ENCODE results near the gene ZBTB47. TPM values are rescaled to one million over a fixed set of nuclear protein-coding genes. Genes with fewer than 3 reads are reported as not detected.

ZBTB47 gene
- total RNA-seq, 1 experiment from 2014 or later: 8.1 TPM

DNA sequence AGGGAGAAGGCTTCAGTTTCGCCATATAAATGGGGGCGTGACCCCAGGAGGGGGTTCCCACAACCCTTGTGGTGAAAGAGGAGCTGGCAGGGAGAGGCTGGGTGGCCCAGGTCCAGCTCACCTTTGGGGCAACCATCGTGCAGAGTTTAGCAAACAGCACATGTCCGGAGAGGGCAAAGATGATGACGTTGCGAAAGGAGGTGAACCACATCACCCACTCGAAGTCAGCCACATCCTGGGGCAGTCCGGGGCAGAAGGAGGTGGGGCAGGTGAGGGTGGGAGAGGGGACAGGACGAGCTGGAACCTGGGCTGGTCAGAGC is 45.4 kb downstream of the ZBTB47 start:
- ChIA-PET CTCF (no interaction called here), POLR2A (ENCODE audit: unreplicated experiment) (no interaction called here)
- no peaks in the 10 kb centered on the region for H3K36me3 ChIP-seq (ENCODE audit: low read depth)
- no peaks in the 10 kb centered on the region for H3K79me2 ChIP-seq (ENCODE audit: low read depth)
- H3K4me2 ChIP-seq: no peak overlapping the region
- no peaks in the 10 kb centered on the region for H3K4me1 ChIP-seq (replicated peaks; ENCODE audit: insufficient read depth)
- no peak for TF ChIP-seq EZH2 (IDR thresholded peaks at IDR 0.05; ENCODE audit: low read depth)
- TF ChIP-seq CTCF (conservative IDR thresholded peaks at IDR 0.05): no peak
- peaks cover 34% of the 10 kb centered on the region for H3K27me3 ChIP-seq (ENCODE audit: insufficient read depth, low read depth)
- no peak overlapping the region for H3K4me3 ChIP-seq
- BruUV-seq (replicated peaks): no TSS peak
- no peaks in the 10 kb centered on the region for H3K9me3 ChIP-seq (ENCODE audit: insufficient read depth, low read depth)
- no peak for DNase-seq
- intact Hi-C loops (cut with micrococcal nuclease; ENCODE audit: unreplicated experiment): no loop called here
- no peaks in the 10 kb centered on the region for H3F3A ChIP-seq (ENCODE audit: insufficient read depth, low read depth)
- no peak overlapping the region for H3K27ac ChIP-seq
- no peaks in the 10 kb centered on the region for H4K20me1 ChIP-seq (ENCODE audit: insufficient read depth)
- H2AFZ ChIP-seq: no peak overlapping the region
- H3K9me2 ChIP-seq (ENCODE audit: insufficient read depth): no peaks in the 10 kb centered on the region

DNA sequence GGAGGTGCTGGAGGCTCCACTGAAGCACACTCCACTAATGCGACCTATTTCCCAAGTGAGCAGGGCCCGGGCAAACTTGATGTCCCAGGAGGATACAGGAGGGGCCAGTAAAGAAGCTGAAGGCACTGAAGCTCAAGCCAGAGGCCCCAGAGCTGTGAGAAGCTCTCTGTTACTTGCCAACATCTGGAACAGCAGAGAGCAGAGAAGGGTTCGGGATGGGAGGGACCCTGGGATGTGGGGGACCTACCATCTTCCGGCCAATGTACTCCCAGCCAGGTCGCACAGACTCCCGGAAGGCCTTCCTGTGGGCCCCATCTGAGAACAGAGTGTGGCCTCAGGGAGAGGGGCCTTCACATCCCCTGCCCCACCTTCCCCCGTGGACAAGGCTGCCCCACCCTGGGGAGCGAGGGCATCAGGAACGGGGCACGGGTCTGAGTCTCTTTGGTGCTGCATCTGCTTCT is 46.0 kb downstream of the ZBTB47 start:
- Histone ChIP-seq H3K4me3 (no peak overlapping the region), H3F3A (ENCODE audit: insufficient read depth, low read depth) (no peaks in the 10 kb centered on the region), H3K4me2 (no peak overlapping the region), H3K27ac (no peak overlapping the region), H3K79me2 (ENCODE audit: low read depth) (no peaks in the 10 kb centered on the region), H3K36me3 (ENCODE audit: low read depth) (no peaks in the 10 kb centered on the region), H2AFZ (no peak overlapping the region), H4K20me1 (ENCODE audit: insufficient read depth) (no peaks in the 10 kb centered on the region), H3K27me3 (ENCODE audit: insufficient read depth, low read depth) (peaks cover 34% of the 10 kb centered on the region), H3K9me2 (ENCODE audit: insufficient read depth) (no peaks in the 10 kb centered on the region), H3K4me1 (replicated peaks; ENCODE audit: insufficient read depth) (no peaks in the 10 kb centered on the region), H3K9me3 (ENCODE audit: insufficient read depth, low read depth) (no peaks in the 10 kb centered on the region)
- intact Hi-C loops (cut with micrococcal nuclease; ENCODE audit: unreplicated experiment): no loop called here
- POLR2A ChIA-PET (ENCODE audit: unreplicated experiment): no interaction called here
- BruUV-seq (replicated peaks): no TSS peak
- no peak for TF ChIP-seq EZH2 (IDR thresholded peaks at IDR 0.05; ENCODE audit: low read depth)
- TF ChIP-seq CTCF (conservative IDR thresholded peaks at IDR 0.05): no peak
- CTCF ChIA-PET: no interaction called here
- no peak for DNase-seq

GRCh38 chr3:42700366-42701288 is 47.1 kb downstream of the ZBTB47 start:
- Histone ChIP-seq H3F3A (ENCODE audit: insufficient read depth, low read depth) (no peaks in the 10 kb centered on the region), H3K4me2 (no peak overlapping the region), H3K9me3 (ENCODE audit: insufficient read depth, low read depth) (no peaks in the 10 kb centered on the region), H2AFZ (no peak overlapping the region), H3K4me3 (no peak overlapping the region), H3K79me2 (ENCODE audit: low read depth) (no peaks in the 10 kb centered on the region), H3K4me1 (replicated peaks; ENCODE audit: insufficient read depth) (no peaks in the 10 kb centered on the region), H3K9me2 (ENCODE audit: insufficient read depth) (no peaks in the 10 kb centered on the region), H3K27me3 (ENCODE audit: insufficient read depth, low read depth) (peaks cover 29% of the 10 kb centered on the region), H4K20me1 (ENCODE audit: insufficient read depth) (no peaks in the 10 kb centered on the region), H3K36me3 (ENCODE audit: low read depth) (no peaks in the 10 kb centered on the region), H3K27ac (no peak overlapping the region)
- CTCF ChIA-PET: no interaction called here
- DNase-seq: no peak
- no TSS peak for BruUV-seq (replicated peaks)
- no peak for TF ChIP-seq CTCF (conservative IDR thresholded peaks at IDR 0.05)
- no peak for TF ChIP-seq EZH2 (IDR thresholded peaks at IDR 0.05; ENCODE audit: low read depth)
- POLR2A ChIA-PET (ENCODE audit: unreplicated experiment): no interaction called here
- intact Hi-C loops (cut with micrococcal nuclease; ENCODE audit: unreplicated experiment): no loop called here
